ENCODE results near the gene KPNA1.

The KPNA1 gene

DNA sequence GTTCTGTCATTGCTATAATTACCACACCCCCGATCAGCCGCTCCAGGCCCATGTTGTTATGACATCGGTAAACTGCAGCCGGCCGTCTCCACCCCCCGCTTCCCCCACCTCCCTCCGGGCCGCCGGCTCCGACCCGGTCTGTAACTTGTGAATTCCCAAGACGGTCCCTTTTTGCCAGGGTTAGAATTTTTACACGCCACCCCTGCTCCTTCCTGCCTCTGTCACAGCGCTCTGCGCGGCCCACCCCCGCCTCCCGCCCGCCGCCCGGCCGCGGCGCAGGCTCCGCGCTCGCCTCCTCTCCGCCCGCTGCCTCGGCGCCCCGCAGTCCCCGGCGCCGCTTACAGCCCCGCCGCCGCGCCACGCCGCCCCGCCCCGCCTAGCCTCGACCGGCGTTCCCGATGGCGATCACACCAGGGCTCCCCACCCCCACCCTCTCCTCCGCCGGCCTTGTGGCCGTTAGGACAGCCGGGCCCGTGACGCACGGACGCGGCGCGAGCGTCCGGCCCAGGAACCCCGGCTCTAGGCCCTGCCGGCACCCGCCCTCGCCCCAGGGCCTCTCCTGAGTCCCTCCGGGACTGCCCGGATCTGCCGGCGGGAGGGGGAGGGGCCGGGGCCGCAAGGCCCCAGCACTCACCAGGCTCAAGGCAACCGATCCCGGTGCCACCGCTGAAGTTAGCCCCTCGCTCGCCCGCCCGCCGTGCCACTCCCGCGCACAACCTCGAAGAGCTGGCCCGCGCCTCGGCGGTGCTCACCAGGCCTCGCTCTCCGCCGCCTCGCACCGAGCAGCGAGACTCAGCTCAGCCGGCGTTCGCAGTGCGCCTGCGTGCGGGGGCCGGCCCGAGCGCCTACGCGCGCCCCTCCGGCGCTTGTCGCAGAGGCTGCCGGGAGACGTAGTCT, at the start of gene KPNA1:
TSS of gene KPNA1 (minus strand) at position 817 of the 897 bp plus-strand sequence. CDS start 18,374 bp downstream, outside the sequence.
- in situ Hi-C loops (cut with MboI; ENCODE audit: low sequenced_read_pairs), result no loop called here

- in situ Hi-C loops (cut with MboI; ENCODE audit: low sequenced_read_pairs), result no loop called here
Measured at GRCh38 chr3:122564155-122564912, 49.6 kb upstream of the KPNA1 start, which contains the start of the genes DTX3L and PARP9. TSS of gene DTX3L (plus strand) at chr3:122564338. CDS start at chr3:122564427, 89 bp downstream. TSS of gene PARP9 (minus strand) at chr3:122564300. CDS start at chr3:122559620, 4,680 bp downstream.

DNA sequence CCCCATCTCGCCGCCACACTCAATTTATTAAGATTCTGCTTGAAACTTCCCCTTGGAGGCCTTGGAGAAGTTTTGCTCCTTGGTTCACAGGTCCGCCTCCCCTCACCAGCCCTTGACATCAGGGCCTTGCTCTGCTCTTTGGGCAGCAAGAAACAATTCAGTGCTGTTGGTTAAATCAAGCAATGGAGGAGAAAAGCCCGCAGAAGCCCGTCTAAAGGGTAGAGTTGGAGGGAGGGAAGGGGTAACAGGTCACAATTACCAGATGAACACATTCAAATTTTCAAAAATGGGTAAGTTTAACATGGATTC, 48.9 kb upstream of the KPNA1 start:
- in situ Hi-C loops (cut with MboI; ENCODE audit: low sequenced_read_pairs), result no loop called here

DNA sequence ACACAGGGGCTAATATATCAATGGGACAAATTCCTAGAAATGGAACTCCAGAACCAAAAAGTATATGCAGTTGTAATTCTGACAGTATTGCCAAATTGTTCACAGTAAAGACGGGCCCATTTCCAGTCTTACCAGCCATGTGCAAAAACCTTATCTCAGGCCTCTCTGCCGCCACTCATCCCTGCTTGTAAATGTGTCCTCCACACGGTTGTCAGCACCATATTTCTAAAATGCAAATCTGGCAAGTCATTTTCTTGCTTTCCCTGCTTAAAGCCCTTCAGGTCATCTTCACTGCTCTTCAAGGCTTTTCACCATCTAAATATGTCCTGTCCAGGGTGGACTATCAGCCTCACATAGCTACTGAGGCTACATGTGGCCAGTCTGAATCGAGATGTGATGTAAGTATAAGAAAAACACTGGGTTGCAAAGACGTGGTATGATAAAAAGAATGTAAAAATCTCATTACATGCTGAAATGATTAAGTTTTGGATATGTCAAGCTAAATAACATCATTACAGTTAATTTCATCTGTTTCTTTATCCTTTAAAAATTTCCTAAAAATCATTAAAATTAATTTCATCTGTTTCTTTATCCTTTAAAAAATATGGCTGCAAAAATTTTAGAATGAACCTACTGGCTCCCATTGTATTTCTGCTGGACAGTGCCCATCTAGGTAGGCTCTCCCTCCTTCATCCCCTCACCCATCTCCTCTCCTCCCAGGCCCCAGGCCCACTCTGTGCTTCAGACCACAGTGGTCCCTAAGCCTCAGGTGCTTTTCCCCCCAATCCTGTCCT, 48.4 kb upstream of the KPNA1 start:
- in situ Hi-C loops (cut with MboI; ENCODE audit: low sequenced_read_pairs), result no loop called here

DNA sequence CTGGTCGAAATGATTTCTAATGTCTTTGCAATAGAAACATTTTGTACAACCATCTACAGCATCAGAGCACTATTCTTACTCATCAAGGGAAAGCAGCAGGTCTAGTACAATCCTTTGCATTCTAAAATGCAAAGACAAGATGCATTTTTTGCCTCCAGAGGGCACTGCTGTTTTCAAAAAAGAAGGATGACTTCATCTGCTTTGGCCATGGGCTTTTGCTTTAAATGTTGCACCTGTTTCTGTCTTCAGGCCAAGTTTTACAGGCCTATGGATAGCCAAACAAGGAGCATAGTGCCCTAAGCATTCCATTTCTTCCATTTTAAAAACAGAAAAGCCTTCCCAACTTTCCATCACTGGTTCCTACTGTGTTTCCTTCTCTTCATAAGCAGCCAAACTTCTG, 45.9 kb upstream of the KPNA1 start:
- in situ Hi-C loops (cut with MboI; ENCODE audit: low sequenced_read_pairs), result no loop called here

- in situ Hi-C loops (cut with MboI; ENCODE audit: low sequenced_read_pairs), result loop anchor here (10.0 kb wide), 1 partner anchor 125 kb away; the partner anchor contains the start of gene PARP14
Measured at GRCh38 chr3:122559906-122560305, 45.2 kb upstream of the KPNA1 start.

- in situ Hi-C loops (cut with MboI; ENCODE audit: low sequenced_read_pairs), result loop anchor here (10.0 kb wide), 1 partner anchor 126 kb away; the partner anchor contains the start of gene PARP14
Measured at GRCh38 chr3:122558605-122559004, 43.9 kb upstream of the KPNA1 start.

DNA sequence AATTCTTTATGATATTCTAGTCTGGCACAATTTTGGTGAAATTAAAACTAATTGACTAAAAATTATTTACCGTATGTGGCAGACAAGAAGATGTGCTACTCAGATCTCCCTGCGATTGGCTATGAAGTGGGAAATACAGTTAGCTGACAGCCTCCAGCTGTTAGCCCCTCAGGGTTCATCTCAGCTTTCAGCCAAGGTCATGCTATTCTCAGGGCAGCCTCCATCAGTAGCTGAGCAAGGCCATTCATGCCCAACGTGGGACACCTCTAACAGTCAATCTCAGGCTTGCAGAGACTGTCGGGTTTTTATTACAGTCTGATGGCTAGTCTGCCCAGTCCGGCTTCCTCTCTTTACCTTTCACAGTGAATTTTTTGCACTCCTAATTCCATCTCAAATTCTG, 42.6 kb upstream of the KPNA1 start:
- in situ Hi-C loops (cut with MboI; ENCODE audit: low sequenced_read_pairs), result loop anchor here (10.0 kb wide), 1 partner anchor 127 kb away; the partner anchor contains the start of gene PARP14

GRCh38 chr3:122555275-122556071, 40.7 kb upstream of the KPNA1 start:
- in situ Hi-C loops (cut with MboI; ENCODE audit: low sequenced_read_pairs), result loop anchor here (10.0 kb wide), 1 partner anchor 129 kb away; the partner anchor contains the start of gene PARP14

- in situ Hi-C loops (cut with MboI; ENCODE audit: low sequenced_read_pairs), result loop anchor here (10.0 kb wide), 1 partner anchor 132 kb away; the partner anchor contains the start of gene PARP14
Measured at GRCh38 chr3:122553171-122553570, 38.4 kb upstream of the KPNA1 start.

- in situ Hi-C loops (cut with MboI; ENCODE audit: low sequenced_read_pairs), result no loop called here
Measured at GRCh38 chr3:122548619-122549018, 33.9 kb upstream of the KPNA1 start.

GRCh38 chr3:122548076-122548475, 33.3 kb upstream of the KPNA1 start:
- in situ Hi-C loops (cut with MboI; ENCODE audit: low sequenced_read_pairs), result no loop called here

GRCh38 chr3:122546151-122546550, 31.4 kb upstream of the KPNA1 start:
- in situ Hi-C loops (cut with MboI; ENCODE audit: low sequenced_read_pairs), result no loop called here

DNA sequence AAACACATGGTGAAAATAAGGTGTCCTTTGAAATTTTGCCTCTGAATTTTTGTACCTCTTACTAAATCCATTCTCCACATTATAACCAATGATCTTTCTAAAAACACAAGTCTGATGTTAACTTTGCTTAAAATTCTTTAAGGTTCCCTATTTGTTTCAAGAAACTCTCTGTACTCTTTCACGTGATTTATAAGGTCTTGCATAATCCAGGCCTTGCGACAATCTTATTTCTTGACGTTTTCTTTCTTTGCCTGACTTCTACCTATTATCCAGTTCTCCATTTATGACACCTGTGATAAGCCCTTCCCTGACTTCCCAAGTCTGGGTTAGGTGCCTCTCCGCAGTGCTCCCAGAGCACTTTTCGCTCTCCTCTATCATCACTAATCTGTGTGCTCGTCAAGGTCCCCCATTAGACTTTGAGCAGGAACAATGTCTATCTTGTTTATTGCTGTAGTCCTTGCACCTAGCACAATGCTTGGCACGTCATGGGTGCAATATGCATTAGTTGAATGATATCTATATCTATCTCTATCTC, 24.3 kb upstream of the KPNA1 start:
- in situ Hi-C loops (cut with MboI; ENCODE audit: low sequenced_read_pairs), result no loop called here

DNA sequence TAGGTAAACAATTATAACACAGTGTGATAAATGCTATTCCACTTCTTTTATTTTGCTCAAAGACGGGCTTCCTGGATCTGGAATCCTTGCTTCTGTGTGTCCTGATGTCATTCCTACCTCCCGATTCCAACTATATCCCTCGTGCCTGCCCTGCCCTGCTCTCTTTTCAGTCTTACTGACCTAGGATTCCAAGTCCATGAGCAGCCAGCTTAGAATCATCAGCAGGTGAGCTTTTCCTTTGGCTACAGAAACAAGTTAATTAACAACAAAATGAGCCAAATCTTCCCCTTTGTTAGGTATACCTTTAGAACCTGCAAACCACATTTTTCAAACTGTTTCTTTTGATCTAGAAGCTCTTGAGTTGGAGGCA, 21.9 kb upstream of the KPNA1 start:
- in situ Hi-C loops (cut with MboI; ENCODE audit: low sequenced_read_pairs), result no loop called here

DNA sequence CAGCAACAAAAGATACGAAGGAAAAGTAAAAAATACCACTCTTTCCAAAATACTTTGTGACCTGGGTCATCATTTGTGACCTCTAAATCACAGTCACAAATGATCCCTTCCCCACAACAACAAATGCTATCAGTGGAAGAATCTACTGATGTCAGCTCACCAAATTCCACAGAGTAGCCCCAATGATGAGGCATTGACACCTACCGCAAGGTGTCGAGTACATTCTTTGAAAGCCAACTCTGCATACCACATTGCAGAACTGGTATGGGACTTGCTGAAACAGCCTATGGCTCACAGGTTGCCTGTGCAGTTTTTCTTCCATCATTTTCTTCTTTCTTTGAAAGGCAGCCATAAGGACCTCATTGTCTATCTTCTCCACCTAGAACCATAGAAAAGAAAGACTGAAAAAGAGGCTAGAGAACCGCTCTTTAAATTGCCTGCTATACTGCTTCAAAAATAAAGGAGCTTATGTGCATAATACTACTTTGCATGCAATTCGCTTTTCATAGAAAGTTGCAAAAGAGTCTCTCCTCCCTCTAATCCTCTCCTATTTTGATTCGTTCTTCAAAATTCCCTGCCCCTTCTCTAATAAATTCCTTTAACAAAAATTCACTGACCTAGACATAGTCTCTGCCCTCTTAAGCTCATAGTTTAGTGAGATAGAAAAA, 21.4 kb upstream of the KPNA1 start:
- in situ Hi-C loops (cut with MboI; ENCODE audit: low sequenced_read_pairs), result no loop called here

DNA sequence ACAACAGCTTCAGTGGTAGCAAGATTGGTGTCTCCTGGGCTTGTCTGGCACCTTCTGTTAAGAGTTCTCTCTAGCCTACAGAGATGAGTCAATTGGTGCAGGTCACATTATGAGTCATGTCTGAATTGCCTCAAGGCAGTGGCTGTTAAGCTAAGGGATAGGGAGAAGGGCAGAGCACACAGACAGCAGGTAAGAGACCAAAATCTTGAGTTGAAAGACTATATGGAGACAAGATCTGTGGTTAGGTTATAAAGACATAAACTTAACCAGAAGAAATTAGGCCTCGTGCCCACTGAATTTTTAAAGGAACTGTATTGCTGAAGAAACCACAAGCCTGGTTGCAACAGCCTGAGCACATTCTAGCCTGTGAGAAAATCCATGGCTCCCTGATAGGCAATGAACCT, 19.2 kb upstream of the KPNA1 start:
- in situ Hi-C loops (cut with MboI; ENCODE audit: low sequenced_read_pairs), result no loop called here

- in situ Hi-C loops (cut with MboI; ENCODE audit: low sequenced_read_pairs), result no loop called here
Measured at GRCh38 chr3:122533480-122533879, 18.7 kb upstream of the KPNA1 start.

- in situ Hi-C loops (cut with MboI; ENCODE audit: low sequenced_read_pairs), result no loop called here
Measured at GRCh38 chr3:122530164-122530563, 15.4 kb upstream of the KPNA1 start.

All from HL-60/S4 treated with retinoic acid at 250 ng/mL for 4 days and 3 days (cell line).